Nephron progenitor cell (in vitro differentiated cells): ENCODE results near the gene AKAP8.

Source experiments
- DNase-seq: peaks from one replicate; pipeline ENCODE4 v3.0.0; 2021
- H3K27ac Mint-ChIP-seq: 2 replicates; pipeline ENCODE4 v1.8.0; 2021; ENCODE audit warnings: mild to moderate bottlenecking, moderate library complexity, mixed read lengths
- H3K27me3 Mint-ChIP-seq: 2 replicates; pipeline ENCODE4 v1.8.0; 2021; ENCODE audit warnings: mild to moderate bottlenecking, low read depth, mixed read lengths; ENCODE audit not compliant: poor library complexity
- H3K36me3 Mint-ChIP-seq: 2 replicates; pipeline ENCODE4 v1.8.0; 2021; ENCODE audit warnings: low read depth, mixed read lengths
- H3K4me1 Mint-ChIP-seq: 2 replicates; pipeline ENCODE4 v1.8.0; 2021; ENCODE audit warnings: mixed read lengths
- H3K4me3 Mint-ChIP-seq: 2 replicates; pipeline ENCODE4 v1.8.0; 2021; ENCODE audit warnings: mild to moderate bottlenecking, moderate library complexity, mixed read lengths
- H3K9me3 Mint-ChIP-seq: 2 replicates; pipeline ENCODE4 v1.8.0; 2021; ENCODE audit warnings: mild to moderate bottlenecking, moderate library complexity, mixed read lengths
- TF ChIP-seq, protein P1 (sequence below): fragments of 200-600 bp; sonication (generic); IDR thresholded peaks from 2 replicates; pipeline ENCODE4 v1.5.0; 2021; ENCODE audit warnings: antibody characterized with exemption

Gene AKAP8

GRCh38 chr19:15390814-15391213, 11.2 kb upstream of the AKAP8 start:
- H3K27ac Mint-ChIP-seq, result peak overlapping the region; percentile 48
- no peak for DNase-seq
- no peaks in the 10 kb centered on the region for H3K4me1 Mint-ChIP-seq
- TF ChIP-seq, protein P1, sequence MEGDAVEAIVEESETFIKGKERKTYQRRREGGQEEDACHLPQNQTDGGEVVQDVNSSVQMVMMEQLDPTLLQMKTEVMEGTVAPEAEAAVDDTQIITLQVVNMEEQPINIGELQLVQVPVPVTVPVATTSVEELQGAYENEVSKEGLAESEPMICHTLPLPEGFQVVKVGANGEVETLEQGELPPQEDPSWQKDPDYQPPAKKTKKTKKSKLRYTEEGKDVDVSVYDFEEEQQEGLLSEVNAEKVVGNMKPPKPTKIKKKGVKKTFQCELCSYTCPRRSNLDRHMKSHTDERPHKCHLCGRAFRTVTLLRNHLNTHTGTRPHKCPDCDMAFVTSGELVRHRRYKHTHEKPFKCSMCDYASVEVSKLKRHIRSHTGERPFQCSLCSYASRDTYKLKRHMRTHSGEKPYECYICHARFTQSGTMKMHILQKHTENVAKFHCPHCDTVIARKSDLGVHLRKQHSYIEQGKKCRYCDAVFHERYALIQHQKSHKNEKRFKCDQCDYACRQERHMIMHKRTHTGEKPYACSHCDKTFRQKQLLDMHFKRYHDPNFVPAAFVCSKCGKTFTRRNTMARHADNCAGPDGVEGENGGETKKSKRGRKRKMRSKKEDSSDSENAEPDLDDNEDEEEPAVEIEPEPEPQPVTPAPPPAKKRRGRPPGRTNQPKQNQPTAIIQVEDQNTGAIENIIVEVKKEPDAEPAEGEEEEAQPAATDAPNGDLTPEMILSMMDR, result no peak
- no peaks in the 10 kb centered on the region for H3K27me3 Mint-ChIP-seq
- H3K36me3 Mint-ChIP-seq, result peaks cover 80% of the 10 kb centered on the region
- no peak overlapping the region for H3K4me3 Mint-ChIP-seq
- no peaks in the 10 kb centered on the region for H3K9me3 Mint-ChIP-seq

- Mint-ChIP-seq H3K4me1 (peaks cover 33% of the 10 kb centered on the region), H3K4me3 (peak overlapping the region; percentile 89), H3K27ac (peak overlapping the region; percentile 35), H3K27me3 (peaks cover 3% of the 10 kb centered on the region), H3K9me3 (no peaks in the 10 kb centered on the region), H3K36me3 (peaks cover 33% of the 10 kb centered on the region)
- no peak for DNase-seq
- TF ChIP-seq, protein P1, result no peak
Observed at GRCh38 chr19:15381864-15382263, 2.3 kb upstream of the AKAP8 start.

GRCh38 chr19:15381429-15381828, 1.8 kb upstream of the AKAP8 start:
- TF ChIP-seq, protein P1, result no peak
- peaks cover 38% of the 10 kb centered on the region for H3K4me1 Mint-ChIP-seq
- H3K4me3 Mint-ChIP-seq, result peak overlapping the region; percentile 89
- DNase-seq, result no peak
- H3K9me3 Mint-ChIP-seq, result no peaks in the 10 kb centered on the region
- H3K27me3 Mint-ChIP-seq, result peaks cover 3% of the 10 kb centered on the region
- peaks cover 29% of the 10 kb centered on the region for H3K36me3 Mint-ChIP-seq
- H3K27ac Mint-ChIP-seq, result peak overlapping the region; percentile 35

DNA sequence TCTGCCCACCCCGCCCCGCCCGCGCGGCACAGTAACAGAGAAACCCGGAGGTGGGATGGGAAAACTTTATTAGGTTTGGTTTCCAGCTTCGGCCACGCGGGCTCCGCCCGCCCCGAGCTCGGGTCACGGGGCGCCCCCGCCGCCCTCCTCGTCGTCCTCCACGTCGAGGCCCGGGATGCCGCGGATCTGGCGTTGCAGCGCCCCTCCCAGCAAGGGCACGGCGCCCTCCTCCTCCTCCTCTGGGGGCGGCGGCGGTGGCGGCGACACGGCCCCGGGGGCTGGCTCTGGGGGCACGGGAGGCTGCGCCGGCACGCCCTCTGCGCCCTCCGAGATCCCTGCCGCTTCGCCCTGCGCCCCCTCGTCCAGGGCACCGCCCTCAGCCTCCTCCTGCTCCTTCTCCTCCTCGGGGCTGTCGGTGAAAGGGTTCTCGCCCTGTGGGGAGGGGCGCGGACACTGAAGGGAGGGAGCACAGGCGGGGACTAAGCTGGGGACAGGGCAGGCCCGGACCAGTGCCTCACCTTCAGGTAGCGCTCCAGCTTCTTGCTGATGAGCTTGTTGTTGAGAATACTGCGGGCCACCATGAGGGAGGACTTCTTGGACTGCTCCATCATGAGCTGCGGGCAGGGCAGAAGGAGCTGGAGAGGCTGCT, 536 bp upstream of the AKAP8 start:
- Mint-ChIP-seq H3K36me3 (peaks cover 23% of the 10 kb centered on the region), H3K27me3 (peaks cover 3% of the 10 kb centered on the region), H3K4me1 (peaks cover 42% of the 10 kb centered on the region), H3K27ac (peak overlapping the region; percentile 59), H3K4me3 (peak overlapping the region; percentile 89), H3K9me3 (no peaks in the 10 kb centered on the region)
- DNase-seq, result no peak
- TF ChIP-seq, protein P1, result no peak

GRCh38 chr19:15378534-15379082, 979 bp downstream of the AKAP8 start:
- peak; percentile 46 for DNase-seq
- TF ChIP-seq, protein P1, result no peak
- H3K4me3 Mint-ChIP-seq, result peak overlapping the region; percentile 89
- H3K27ac Mint-ChIP-seq, result peak overlapping the region; percentile 92
- H3K9me3 Mint-ChIP-seq, result no peaks in the 10 kb centered on the region
- peaks cover 19% of the 10 kb centered on the region for H3K36me3 Mint-ChIP-seq
- peaks cover 3% of the 10 kb centered on the region for H3K27me3 Mint-ChIP-seq
- peaks cover 47% of the 10 kb centered on the region for H3K4me1 Mint-ChIP-seq
